Peyer's patch (tissue), 4 donors: ENCODE data around the gene CRY2.

ENCODE experiments used
- CTCF ChIP-seq, 6 experiments: fragments of 450-650 bp in 4 of 6; fragments of 200-600 bp in 2 of 6; sonication (generic) in 1 of 6; IDR thresholded peaks; one replicate each; pipeline ENCODE4 v1.5.1; 2017 to 2019; ENCODE audit warnings: antibody characterized with exemption in 6 of 6, mild to moderate bottlenecking in 3 of 6, moderate library complexity in 1 of 6
- POLR2A ChIP-seq, 2 donors: fragments of 450-650 bp; IDR thresholded peaks; one replicate each; pipeline ENCODE4 v1.5.1; 2017; ENCODE audit warnings: antibody characterized with exemption in 2 of 2, mild to moderate bottlenecking in 2 of 2, moderate library complexity in 2 of 2

DNA sequence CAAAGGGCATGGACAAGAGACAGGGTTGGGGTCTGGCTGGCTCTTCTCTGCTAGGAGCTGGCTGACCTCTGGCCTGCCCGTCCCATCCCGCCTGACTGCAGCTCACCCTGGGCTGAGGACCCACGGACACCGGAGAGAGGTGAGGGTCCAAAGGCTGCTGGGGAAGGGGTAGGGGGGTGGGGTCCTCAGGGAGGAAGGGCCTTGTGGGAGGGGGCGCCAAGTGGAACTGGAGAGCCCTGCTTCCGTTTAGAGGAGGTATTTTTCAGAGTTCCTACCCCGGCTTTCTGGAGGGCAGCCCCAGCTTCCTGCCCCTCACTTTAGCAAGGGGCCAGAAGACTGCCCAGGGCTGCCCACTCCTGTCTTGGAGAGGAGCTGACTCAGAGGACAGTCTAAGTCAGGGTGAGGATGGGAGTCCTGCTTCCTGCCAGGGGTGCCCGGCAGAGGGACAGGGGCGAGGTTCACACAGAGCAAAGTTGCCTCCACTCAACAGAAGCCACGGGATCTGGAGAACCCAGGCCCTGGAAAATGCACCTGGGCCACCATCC lies 82.3 kb downstream of the CRY2 start:
- no peak for TF ChIP-seq CTCF (IDR thresholded peaks at IDR 0.05)
- no peak for TF ChIP-seq POLR2A (IDR thresholded peaks at IDR 0.05)
